ENCODE data around the gene KYAT1.

The KYAT1 gene

GRCh38 chr9:128916204-128916603 is 34.5 kb upstream of the KYAT1 start:
- Histone ChIP-seq H3K36me3 (replicated peaks) (no peaks in the 10 kb centered on the region; the same call in 1 of the 2 replicates), H3K4me1 (no peaks in the 10 kb centered on the region), H3K27me3 (ENCODE audit: low read depth) (no peaks in the 10 kb centered on the region), H3K4me3 (no peak overlapping the region), H3K9me3 (no peaks in the 10 kb centered on the region)
- no peak for DNase-seq (ENCODE audit: low spot score in 2 of 2)
- in situ Hi-C loops (cut with MboI; ENCODE audit: low sequenced_read_pairs): no loop called here

- no peaks in the 10 kb centered on the region for H3K4me1 ChIP-seq
- DNase-seq (ENCODE audit: low spot score in 2 of 2): no peak
- no peaks in the 10 kb centered on the region for H3K27me3 ChIP-seq (ENCODE audit: low read depth)
- no peaks in the 10 kb centered on the region for H3K9me3 ChIP-seq
- no peak overlapping the region for H3K4me3 ChIP-seq
- in situ Hi-C loops (cut with MboI; ENCODE audit: low sequenced_read_pairs): no loop called here
- H3K36me3 ChIP-seq (replicated peaks): peaks cover under 1% of the 10 kb centered on the region; the same call in 1 of the 2 replicates
Observed at GRCh38 chr9:128913995-128914772, 32.4 kb upstream of the KYAT1 start.

- no peaks in the 10 kb centered on the region for H3K27me3 ChIP-seq (ENCODE audit: low read depth)
- H3K4me3 ChIP-seq: no peak overlapping the region
- DNase-seq (ENCODE audit: low spot score in 2 of 2): no peak
- H3K36me3 ChIP-seq (replicated peaks): peaks cover 9% of the 10 kb centered on the region
- H3K4me1 ChIP-seq: no peaks in the 10 kb centered on the region
- in situ Hi-C loops (cut with MboI; ENCODE audit: low sequenced_read_pairs): no loop called here
- no peaks in the 10 kb centered on the region for H3K9me3 ChIP-seq
Observed at GRCh38 chr9:128913048-128913900, 31.5 kb upstream of the KYAT1 start.

GRCh38 chr9:128912270-128912853 is 30.6 kb upstream of the KYAT1 start:
- H3K27me3 ChIP-seq (ENCODE audit: low read depth): no peaks in the 10 kb centered on the region
- peaks cover 15% of the 10 kb centered on the region for H3K36me3 ChIP-seq (replicated peaks)
- no peak for DNase-seq (ENCODE audit: low spot score in 2 of 2)
- in situ Hi-C loops (cut with MboI; ENCODE audit: low sequenced_read_pairs): no loop called here
- no peaks in the 10 kb centered on the region for H3K4me1 ChIP-seq
- H3K4me3 ChIP-seq: no peak overlapping the region
- no peaks in the 10 kb centered on the region for H3K9me3 ChIP-seq

GRCh38 chr9:128911529-128912035 is 29.8 kb upstream of the KYAT1 start:
- no peaks in the 10 kb centered on the region for H3K4me1 ChIP-seq
- peaks cover 15% of the 10 kb centered on the region for H3K36me3 ChIP-seq (replicated peaks)
- in situ Hi-C loops (cut with MboI; ENCODE audit: low sequenced_read_pairs): no loop called here
- no peaks in the 10 kb centered on the region for H3K27me3 ChIP-seq (ENCODE audit: low read depth)
- DNase-seq (ENCODE audit: low spot score in 2 of 2): no peak
- H3K4me3 ChIP-seq: no peak overlapping the region
- H3K9me3 ChIP-seq: no peaks in the 10 kb centered on the region

- in situ Hi-C loops (cut with MboI; ENCODE audit: low sequenced_read_pairs): no loop called here
- no peaks in the 10 kb centered on the region for H3K9me3 ChIP-seq
- H3K4me1 ChIP-seq: no peaks in the 10 kb centered on the region
- peaks cover 15% of the 10 kb centered on the region for H3K36me3 ChIP-seq (replicated peaks)
- no peak for DNase-seq (ENCODE audit: low spot score in 2 of 2)
- H3K4me3 ChIP-seq: no peak overlapping the region
- no peaks in the 10 kb centered on the region for H3K27me3 ChIP-seq (ENCODE audit: low read depth)
Observed at GRCh38 chr9:128910906-128911305, 29.2 kb upstream of the KYAT1 start.

GRCh38 chr9:128909859-128910258 is 28.1 kb upstream of the KYAT1 start:
- no peaks in the 10 kb centered on the region for H3K9me3 ChIP-seq
- no peak for DNase-seq (ENCODE audit: low spot score in 2 of 2)
- no peaks in the 10 kb centered on the region for H3K27me3 ChIP-seq (ENCODE audit: low read depth)
- H3K4me1 ChIP-seq: no peaks in the 10 kb centered on the region
- H3K4me3 ChIP-seq: no peak overlapping the region
- H3K36me3 ChIP-seq (replicated peaks): peaks cover 15% of the 10 kb centered on the region
- in situ Hi-C loops (cut with MboI; ENCODE audit: low sequenced_read_pairs): no loop called here

- in situ Hi-C loops (cut with MboI; ENCODE audit: low sequenced_read_pairs): no loop called here
- Histone ChIP-seq H3K27me3 (ENCODE audit: low read depth) (no peaks in the 10 kb centered on the region), H3K4me1 (no peaks in the 10 kb centered on the region), H3K36me3 (replicated peaks) (peaks cover 15% of the 10 kb centered on the region), H3K4me3 (no peak overlapping the region), H3K9me3 (no peaks in the 10 kb centered on the region)
- DNase-seq (ENCODE audit: low spot score in 2 of 2): no peak
Observed at GRCh38 chr9:128908372-128908771, 26.6 kb upstream of the KYAT1 start.

GRCh38 chr9:128906741-128907140 is 25.0 kb upstream of the KYAT1 start:
- DNase-seq (ENCODE audit: low spot score in 2 of 2): no peak

GRCh38 chr9:128905964-128906363 is 24.2 kb upstream of the KYAT1 start:
- Histone ChIP-seq H3K36me3 (replicated peaks) (peaks cover 15% of the 10 kb centered on the region), H3K9me3 (no peaks in the 10 kb centered on the region), H3K4me1 (no peaks in the 10 kb centered on the region), H3K27me3 (ENCODE audit: low read depth) (no peaks in the 10 kb centered on the region), H3K4me3 (no peak overlapping the region)
- in situ Hi-C loops (cut with MboI; ENCODE audit: low sequenced_read_pairs): no loop called here
- DNase-seq (ENCODE audit: low spot score in 2 of 2): no peak

More at GRCh38 chr9:128906741-128907140, 25.0 kb upstream of the KYAT1 start:
- peaks cover 15% of the 10 kb centered on the region for H3K36me3 ChIP-seq (replicated peaks)
- H3K4me1 ChIP-seq: no peaks in the 10 kb centered on the region
- H3K27me3 ChIP-seq (ENCODE audit: low read depth): no peaks in the 10 kb centered on the region
- H3K4me3 ChIP-seq: no peak overlapping the region
- no peaks in the 10 kb centered on the region for H3K9me3 ChIP-seq
- in situ Hi-C loops (cut with MboI; ENCODE audit: low sequenced_read_pairs): no loop called here

GRCh38 chr9:128903871-128904620 is 22.3 kb upstream of the KYAT1 start:
- Histone ChIP-seq H3K9me3 (no peaks in the 10 kb centered on the region), H3K4me1 (no peaks in the 10 kb centered on the region), H3K36me3 (replicated peaks) (peaks cover 13% of the 10 kb centered on the region), H3K27me3 (ENCODE audit: low read depth) (no peaks in the 10 kb centered on the region), H3K4me3 (no peak overlapping the region)
- DNase-seq (ENCODE audit: low spot score in 2 of 2): no peak
- in situ Hi-C loops (cut with MboI; ENCODE audit: low sequenced_read_pairs): no loop called here

GRCh38 chr9:128903079-128903461 is 21.3 kb upstream of the KYAT1 start:
- Histone ChIP-seq H3K27me3 (ENCODE audit: low read depth) (no peaks in the 10 kb centered on the region), H3K9me3 (no peaks in the 10 kb centered on the region), H3K4me3 (no peak overlapping the region), H3K4me1 (no peaks in the 10 kb centered on the region), H3K36me3 (replicated peaks) (peaks cover 4% of the 10 kb centered on the region)
- no peak for DNase-seq (ENCODE audit: low spot score in 2 of 2)
- in situ Hi-C loops (cut with MboI; ENCODE audit: low sequenced_read_pairs): no loop called here

GRCh38 chr9:128902351-128903078 is 20.8 kb upstream of the KYAT1 start:
- DNase-seq (ENCODE audit: low spot score in 2 of 2): no peak
- H3K27me3 ChIP-seq (ENCODE audit: low read depth): no peaks in the 10 kb centered on the region
- no peaks in the 10 kb centered on the region for H3K4me1 ChIP-seq
- no peaks in the 10 kb centered on the region; the same call in 1 of the 2 replicates for H3K36me3 ChIP-seq (replicated peaks)
- in situ Hi-C loops (cut with MboI; ENCODE audit: low sequenced_read_pairs): no loop called here
- no peak overlapping the region for H3K4me3 ChIP-seq
- no peaks in the 10 kb centered on the region for H3K9me3 ChIP-seq

Measured in HAP-1 (cell line).